T47D (cell line): ENCODE data around the gene KCNQ2.

Source experiments
- DNase-seq, 2 experiments: peaks; one replicate each; pipeline versions ENCODE4 v3.0.0 to v3.0.0-alpha.2; 2011 to 2012; ENCODE audit warnings: low read depth in 1 of 2, low spot score in 1 of 2
- JUND ChIP-seq: IDR thresholded peaks from 2 replicates; pipeline ENCODE4 v1.6.1; 2012; ENCODE audit warnings: low read depth
- in situ Hi-C: cut with HindIII; loops from 2 replicates; pipeline ENCODE4 v1.10.0; 2016; ENCODE audit warnings: low sequenced_read_pairs, low pct_unique_long_range_greater_than_20kb

Gene KCNQ2

GRCh38 chr20:63478346-63479302, 6.2 kb upstream of the KCNQ2 start:
- in situ Hi-C loops: no loop called here
- no peak for DNase-seq
- TF ChIP-seq JUND: no peak

- in situ Hi-C loops: no loop called here
- no peak for DNase-seq
- TF ChIP-seq JUND: no peak
Observed at GRCh38 chr20:63477944-63478343, 5.5 kb upstream of the KCNQ2 start.

DNA sequence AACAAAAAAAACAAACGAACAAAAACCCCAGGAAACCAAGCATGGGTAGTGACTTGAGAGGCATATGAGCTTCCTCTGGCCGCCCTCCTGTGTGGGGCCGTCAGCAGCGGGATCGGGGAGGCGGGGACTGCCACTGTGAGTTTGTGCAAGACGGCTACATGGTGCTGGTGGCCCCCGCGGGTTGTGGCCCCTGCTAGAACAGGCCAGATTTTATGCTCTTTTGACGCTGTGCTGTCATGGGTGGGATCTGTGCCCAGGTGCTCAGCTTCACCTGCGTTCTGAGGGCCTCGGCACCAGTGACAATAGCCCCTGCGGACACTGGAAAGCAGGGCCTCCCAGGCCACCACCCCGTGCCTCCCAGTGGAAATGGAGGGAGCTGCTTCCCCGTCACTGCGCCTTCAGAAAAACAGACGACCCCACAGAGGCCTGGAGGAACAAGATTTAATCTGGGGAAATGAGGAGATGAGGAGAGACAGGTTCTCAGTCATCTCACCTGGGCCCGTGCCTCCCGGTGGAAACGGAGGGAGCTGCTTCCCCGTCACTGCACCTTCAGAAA, 4.7 kb upstream of the KCNQ2 start:
- TF ChIP-seq JUND: no peak
- DNase-seq: no peak
- in situ Hi-C loops: no loop called here

- DNase-seq: peak; percentile 84 to 92
- in situ Hi-C loops: no loop called here
Observed at GRCh38 chr20:63475209-63475608, 2.8 kb upstream of the KCNQ2 start.

GRCh38 chr20:63473555-63474449, 1.3 kb upstream of the KCNQ2 start:
- TF ChIP-seq JUND: no peak
- no peak for DNase-seq
- in situ Hi-C loops: no loop called here

More at GRCh38 chr20:63475209-63475608, 2.8 kb upstream of the KCNQ2 start:
- TF ChIP-seq JUND: no peak

- in situ Hi-C loops: no loop called here
- no peak for DNase-seq
- no peak for TF ChIP-seq JUND
Observed at GRCh38 chr20:63472862-63473390, 471 bp upstream of the KCNQ2 start.

- no peak for DNase-seq
- in situ Hi-C loops: no loop called here
- TF ChIP-seq JUND: no peak
Observed at GRCh38 chr20:63471717-63471980, 806 bp downstream of the KCNQ2 start.

DNA sequence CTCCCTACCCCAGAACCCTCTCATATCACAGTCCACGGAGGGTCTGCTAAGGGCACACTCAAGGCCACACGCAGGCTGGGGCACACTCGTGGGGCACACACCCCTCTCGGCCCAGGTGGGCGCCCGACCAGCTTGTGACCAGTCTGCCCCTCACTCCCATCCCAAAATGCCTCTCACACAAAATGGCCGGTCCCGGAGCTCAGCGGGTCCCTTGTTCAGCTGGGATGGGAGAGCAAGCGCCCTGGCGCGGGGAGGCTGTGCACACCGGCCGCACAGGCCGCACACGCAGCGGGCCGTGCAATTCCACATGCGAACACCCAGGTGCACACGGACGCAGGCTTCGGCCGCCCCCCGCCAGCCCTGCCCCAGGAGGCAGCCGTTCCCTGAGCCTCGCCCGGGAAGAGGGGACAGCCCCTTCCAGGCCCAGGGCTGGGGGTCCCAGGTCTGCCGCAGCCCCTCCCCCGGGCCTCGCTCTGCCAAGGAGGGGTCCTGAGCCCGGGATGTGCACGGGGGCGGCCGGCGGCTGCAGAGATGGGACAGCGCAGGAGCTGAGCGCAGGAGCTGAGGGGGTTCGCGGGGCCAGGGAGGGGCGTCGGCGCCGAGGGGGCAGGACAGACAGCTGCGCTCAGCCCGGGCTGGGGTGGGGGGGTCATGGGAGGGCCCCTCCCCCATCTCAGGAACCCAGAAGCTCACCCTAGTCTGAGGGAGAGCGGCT, 1.3 kb downstream of the KCNQ2 start:
- TF ChIP-seq JUND: no peak

GRCh38 chr20:63470410-63470809, 2.0 kb downstream of the KCNQ2 start:
- DNase-seq: no peak
- TF ChIP-seq JUND: no peak
- in situ Hi-C loops: no loop called here

More for the DNA sequence above, 1.3 kb downstream of the KCNQ2 start:
- no peak for DNase-seq
- in situ Hi-C loops: no loop called here

DNA sequence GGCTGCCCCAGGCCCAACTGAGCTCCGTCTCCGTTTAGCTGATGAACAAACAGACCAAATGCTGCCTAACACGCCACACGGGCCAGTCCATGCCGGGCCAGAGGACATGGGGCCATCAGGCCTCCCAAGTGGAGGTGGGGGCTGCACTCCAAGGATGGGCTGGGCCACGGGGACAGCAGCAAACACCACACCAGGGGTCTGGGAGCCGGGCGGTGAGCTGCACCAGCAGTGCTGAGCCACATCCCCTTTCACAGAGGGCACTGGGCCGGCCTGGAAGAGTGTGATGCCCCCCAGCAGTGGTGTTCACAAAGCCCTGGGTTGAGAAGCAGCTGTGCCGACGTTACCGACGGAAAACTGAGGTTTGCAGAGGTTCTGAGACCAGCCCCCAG, 2.7 kb downstream of the KCNQ2 start:
- in situ Hi-C loops: no loop called here
- no peak for DNase-seq
- TF ChIP-seq JUND: no peak

GRCh38 chr20:63469019-63469712, 3.3 kb downstream of the KCNQ2 start:
- in situ Hi-C loops: no loop called here
- TF ChIP-seq JUND: no peak
- DNase-seq: no peak

DNA sequence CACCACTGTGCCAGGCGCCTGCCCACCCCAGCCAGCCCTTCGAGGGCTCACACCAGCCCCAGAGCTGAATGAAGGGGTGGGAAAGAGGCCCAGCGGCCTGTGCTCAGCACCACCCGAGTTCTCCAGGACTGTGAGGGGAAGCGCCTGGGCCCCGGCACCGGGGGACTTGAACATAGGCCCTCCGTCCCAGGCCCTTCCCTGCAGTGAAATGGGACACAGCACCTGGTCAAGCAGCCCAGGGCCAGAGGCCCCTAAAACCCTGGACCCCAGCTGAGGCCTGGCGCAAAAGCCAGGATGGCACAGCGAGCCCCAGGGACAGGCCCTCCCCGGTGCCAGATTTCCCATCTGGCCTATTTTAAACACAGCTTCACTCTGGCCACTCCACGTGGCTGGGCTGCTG, 4.0 kb downstream of the KCNQ2 start:
- DNase-seq: no peak
- in situ Hi-C loops: no loop called here
- no peak for TF ChIP-seq JUND
